ENCODE measurements around the gene BAZ2B.

Gene BAZ2B

DNA sequence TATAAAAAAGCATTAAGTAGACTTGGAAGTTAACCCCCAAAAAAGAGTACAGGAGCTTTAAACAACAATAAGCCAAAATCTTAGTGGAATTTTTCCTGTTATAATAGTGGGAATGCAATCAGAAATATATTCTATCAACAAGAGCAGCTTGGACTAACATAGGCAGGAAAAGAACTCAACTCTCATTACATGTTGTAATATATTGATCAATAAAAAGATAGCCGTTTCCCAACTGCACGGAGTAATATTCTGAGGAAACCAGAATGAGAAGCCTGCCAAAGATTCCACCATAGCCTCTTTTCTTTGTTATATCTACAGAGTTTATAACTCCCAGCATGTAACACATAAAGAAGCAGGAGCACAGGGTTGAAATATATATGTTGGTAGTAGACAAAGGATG, 37.6 kb upstream of the BAZ2B start:
- Histone ChIP-seq H3K4me1 (ENCODE audit: control insufficient read depth in 1 of 2, insufficient read depth in 2 of 2, low read length in 2 of 2) (no peaks in the 10 kb centered on the region), H4K12ac (ENCODE audit: low read depth, low read length) (no peak overlapping the region), H3K4me2 (ENCODE audit: low read length) (no peak overlapping the region), H2BK5ac (ENCODE audit: low read depth, low read length, poor library complexity) (no peak overlapping the region), H3K79me1 (ENCODE audit: low read length) (no peaks in the 10 kb centered on the region), H4K8ac (ENCODE audit: low read depth, low read length) (no peak overlapping the region), H3K23ac (ENCODE audit: low read length) (no peak overlapping the region), H3K36me3 (ENCODE audit: control insufficient read depth in 1 of 2, insufficient read depth in 2 of 2, low read length in 2 of 2) (no peaks in the 10 kb centered on the region), H3K79me2 (ENCODE audit: control insufficient read depth, insufficient read depth, low read length, poor library complexity) (no peaks in the 10 kb centered on the region), H3K18ac (ENCODE audit: low read length) (no peak overlapping the region), H4K91ac (ENCODE audit: low read depth, low read length) (no peak overlapping the region), H2AK5ac (ENCODE audit: low read length) (no peak overlapping the region), H3K4ac (ENCODE audit: low read depth, low read length) (no peak overlapping the region), H3K4me3 (ENCODE audit: low read depth, low read length) (no peak overlapping the region), H2BK12ac (ENCODE audit: low read length) (no peak overlapping the region), H3K27me3 (ENCODE audit: insufficient read depth, low read length) (no peaks in the 10 kb centered on the region), H2AFZ (ENCODE audit: insufficient read depth, low read length, poor library complexity) (no peak overlapping the region), H3K27ac (ENCODE audit: low read depth, low read length) (no peak overlapping the region), H3K9ac (ENCODE audit: low read length) (no peak overlapping the region), H3K14ac (ENCODE audit: low read length) (no peak overlapping the region), H2BK120ac (ENCODE audit: insufficient read depth, low read length, poor library complexity) (no peak overlapping the region), H3K9me3 (ENCODE audit: insufficient read depth, low read depth, low read length) (no peaks in the 10 kb centered on the region)
- whole genome bisulfite sequencing (ENCODE audit: extremely low coverage, insufficient coverage, insufficient read length): no CpG with 5 or more reads among the region's 2 CpGs
- DNase-seq: no peak

DNA sequence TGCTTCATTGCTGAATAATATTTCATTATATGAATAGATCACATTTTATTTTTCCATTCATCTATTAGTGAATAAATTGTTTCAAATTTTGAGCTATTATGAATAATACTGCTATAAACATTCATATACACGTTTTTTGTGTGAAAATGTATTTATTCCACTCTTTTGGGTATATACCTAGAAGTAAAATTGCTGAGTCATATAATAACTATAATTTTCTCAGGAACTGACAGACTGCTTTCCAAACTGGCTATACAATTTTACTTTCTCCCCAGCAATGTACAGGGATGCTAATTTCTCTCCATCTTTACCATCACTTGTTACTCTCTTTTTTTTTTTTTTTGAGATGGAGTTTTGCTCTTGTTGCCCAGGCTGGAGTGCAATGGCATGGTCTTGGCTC, 35.5 kb upstream of the BAZ2B start:
- H2AFZ ChIP-seq (ENCODE audit: insufficient read depth, low read length, poor library complexity): no peak overlapping the region
- H3K9me3 ChIP-seq (ENCODE audit: insufficient read depth, low read depth, low read length): no peaks in the 10 kb centered on the region
- H3K4me2 ChIP-seq (ENCODE audit: low read length): no peak overlapping the region
- H3K23ac ChIP-seq (ENCODE audit: low read length): no peak overlapping the region
- no peak overlapping the region for H3K4ac ChIP-seq (ENCODE audit: low read depth, low read length)
- no peak overlapping the region for H4K12ac ChIP-seq (ENCODE audit: low read depth, low read length)
- H3K27me3 ChIP-seq (ENCODE audit: insufficient read depth, low read length): no peaks in the 10 kb centered on the region
- no peak overlapping the region for H3K27ac ChIP-seq (ENCODE audit: low read depth, low read length)
- no peaks in the 10 kb centered on the region for H3K79me1 ChIP-seq (ENCODE audit: low read length)
- H2AK5ac ChIP-seq (ENCODE audit: low read length): no peak overlapping the region
- no peaks in the 10 kb centered on the region for H3K4me1 ChIP-seq (ENCODE audit: control insufficient read depth in 1 of 2, insufficient read depth in 2 of 2, low read length in 2 of 2)
- no peak for DNase-seq
- no peak overlapping the region for H3K9ac ChIP-seq (ENCODE audit: low read length)
- H3K79me2 ChIP-seq (ENCODE audit: control insufficient read depth, insufficient read depth, low read length, poor library complexity): no peaks in the 10 kb centered on the region
- H2BK120ac ChIP-seq (ENCODE audit: insufficient read depth, low read length, poor library complexity): no peak overlapping the region
- H3K18ac ChIP-seq (ENCODE audit: low read length): no peak overlapping the region
- H3K14ac ChIP-seq (ENCODE audit: low read length): no peak overlapping the region
- H4K91ac ChIP-seq (ENCODE audit: low read depth, low read length): no peak overlapping the region
- H3K36me3 ChIP-seq (ENCODE audit: control insufficient read depth in 1 of 2, insufficient read depth in 2 of 2, low read length in 2 of 2): no peaks in the 10 kb centered on the region
- H4K8ac ChIP-seq (ENCODE audit: low read depth, low read length): no peak overlapping the region
- H2BK12ac ChIP-seq (ENCODE audit: low read length): no peak overlapping the region
- no peak overlapping the region for H2BK5ac ChIP-seq (ENCODE audit: low read depth, low read length, poor library complexity)
- no CpG with 5 or more reads among the region's 1 CpG for WGBS (ENCODE audit: extremely low coverage, insufficient coverage, insufficient read length)
- no peak overlapping the region for H3K4me3 ChIP-seq (ENCODE audit: low read depth, low read length)

DNA sequence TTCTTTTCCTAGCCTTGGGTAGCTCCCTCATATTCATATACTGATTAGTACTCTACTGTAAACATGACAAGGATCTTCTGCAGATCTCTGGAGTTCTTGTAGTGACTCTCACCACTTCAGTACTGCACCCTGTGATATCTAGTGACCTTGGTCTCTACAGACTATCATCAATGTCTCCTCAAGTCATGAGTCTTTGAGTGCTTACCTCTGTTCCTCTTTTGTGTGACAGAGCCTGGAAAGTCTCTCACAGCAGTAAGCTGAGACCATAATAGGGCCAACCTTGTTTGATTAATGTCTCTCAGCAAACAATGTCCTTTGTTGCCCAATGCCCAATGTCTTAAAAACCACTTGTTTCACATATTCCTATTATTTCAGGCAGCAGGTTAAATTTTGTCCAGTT, 34.2 kb upstream of the BAZ2B start:
- no peak overlapping the region for H2BK120ac ChIP-seq (ENCODE audit: insufficient read depth, low read length, poor library complexity)
- no peak overlapping the region for H3K4me3 ChIP-seq (ENCODE audit: low read depth, low read length)
- no peak overlapping the region for H3K9ac ChIP-seq (ENCODE audit: low read length)
- H3K4me1 ChIP-seq (ENCODE audit: control insufficient read depth in 1 of 2, insufficient read depth in 2 of 2, low read length in 2 of 2): no peaks in the 10 kb centered on the region
- H3K27ac ChIP-seq (ENCODE audit: low read depth, low read length): no peak overlapping the region
- H3K23ac ChIP-seq (ENCODE audit: low read length): no peak overlapping the region
- no peak overlapping the region for H3K4ac ChIP-seq (ENCODE audit: low read depth, low read length)
- no peak overlapping the region for H3K14ac ChIP-seq (ENCODE audit: low read length)
- no peak overlapping the region for H4K12ac ChIP-seq (ENCODE audit: low read depth, low read length)
- H3K36me3 ChIP-seq (ENCODE audit: control insufficient read depth in 1 of 2, insufficient read depth in 2 of 2, low read length in 2 of 2): no peaks in the 10 kb centered on the region
- H3K9me3 ChIP-seq (ENCODE audit: insufficient read depth, low read depth, low read length): no peaks in the 10 kb centered on the region
- no peak for DNase-seq
- H4K91ac ChIP-seq (ENCODE audit: low read depth, low read length): no peak overlapping the region
- H2AK5ac ChIP-seq (ENCODE audit: low read length): no peak overlapping the region
- H3K18ac ChIP-seq (ENCODE audit: low read length): no peak overlapping the region
- H3K4me2 ChIP-seq (ENCODE audit: low read length): no peak overlapping the region
- H2BK12ac ChIP-seq (ENCODE audit: low read length): no peak overlapping the region
- H3K27me3 ChIP-seq (ENCODE audit: insufficient read depth, low read length): no peaks in the 10 kb centered on the region
- H2BK5ac ChIP-seq (ENCODE audit: low read depth, low read length, poor library complexity): no peak overlapping the region
- no peaks in the 10 kb centered on the region for H3K79me2 ChIP-seq (ENCODE audit: control insufficient read depth, insufficient read depth, low read length, poor library complexity)
- H3K79me1 ChIP-seq (ENCODE audit: low read length): no peaks in the 10 kb centered on the region
- no peak overlapping the region for H2AFZ ChIP-seq (ENCODE audit: insufficient read depth, low read length, poor library complexity)
- no peak overlapping the region for H4K8ac ChIP-seq (ENCODE audit: low read depth, low read length)

DNA sequence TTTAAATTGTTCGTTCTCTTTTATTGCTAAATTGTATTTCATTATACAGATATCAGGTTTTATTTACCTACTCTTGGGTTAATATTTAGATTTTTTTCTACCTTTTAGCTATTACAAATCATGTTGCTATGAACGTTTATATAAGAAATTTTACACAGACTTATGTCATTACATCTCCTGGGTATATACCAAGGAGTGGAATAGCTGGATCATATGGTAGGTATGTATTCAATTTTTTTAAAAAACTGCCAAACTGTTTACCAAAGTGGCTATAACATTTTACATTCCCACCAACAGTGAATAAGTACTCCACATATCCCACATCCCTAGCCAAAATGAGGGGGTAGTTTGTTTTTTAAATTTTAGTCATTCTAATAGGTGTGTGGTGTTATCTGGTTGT, 32.3 kb upstream of the BAZ2B start:
- no CpG with 5 or more reads among the region's 2 CpGs for WGBS (ENCODE audit: extremely low coverage, insufficient coverage, insufficient read length)
- DNase-seq: no peak

DNA sequence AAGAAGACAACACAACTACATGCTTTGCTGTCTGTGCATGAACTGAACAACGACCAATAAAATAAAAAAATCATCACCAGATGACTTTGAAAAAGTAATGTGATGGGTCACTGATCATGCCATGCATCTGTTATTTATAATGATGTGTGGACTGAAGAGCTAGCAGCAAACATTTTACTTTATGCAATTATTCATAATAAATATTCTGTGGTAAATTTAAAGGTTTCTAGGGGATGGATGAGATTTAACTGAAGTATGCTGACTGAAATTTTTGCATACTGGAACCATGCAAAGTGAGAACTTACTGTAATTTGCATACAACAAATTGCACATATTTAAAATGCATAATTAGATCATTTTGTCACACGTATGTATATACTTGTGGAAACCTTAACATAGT, 31.3 kb upstream of the BAZ2B start:
- DNase-seq: no peak
- H3K79me1 ChIP-seq (ENCODE audit: low read length): no peaks in the 10 kb centered on the region
- H3K27ac ChIP-seq (ENCODE audit: low read depth, low read length): no peak overlapping the region
- no CpG with 5 or more reads among the region's 2 CpGs for WGBS (ENCODE audit: extremely low coverage, insufficient coverage, insufficient read length)
- H3K4me2 ChIP-seq (ENCODE audit: low read length): no peak overlapping the region
- H3K4me1 ChIP-seq (ENCODE audit: control insufficient read depth in 1 of 2, insufficient read depth in 2 of 2, low read length in 2 of 2): no peaks in the 10 kb centered on the region
- H3K18ac ChIP-seq (ENCODE audit: low read length): no peak overlapping the region
- no peak overlapping the region for H3K14ac ChIP-seq (ENCODE audit: low read length)
- no peak overlapping the region for H3K9ac ChIP-seq (ENCODE audit: low read length)
- H3K9me3 ChIP-seq (ENCODE audit: insufficient read depth, low read depth, low read length): no peaks in the 10 kb centered on the region
- no peaks in the 10 kb centered on the region for H3K36me3 ChIP-seq (ENCODE audit: control insufficient read depth in 1 of 2, insufficient read depth in 2 of 2, low read length in 2 of 2)
- no peaks in the 10 kb centered on the region for H3K79me2 ChIP-seq (ENCODE audit: control insufficient read depth, insufficient read depth, low read length, poor library complexity)
- H3K27me3 ChIP-seq (ENCODE audit: insufficient read depth, low read length): no peaks in the 10 kb centered on the region
- H4K91ac ChIP-seq (ENCODE audit: low read depth, low read length): no peak overlapping the region
- H4K12ac ChIP-seq (ENCODE audit: low read depth, low read length): no peak overlapping the region
- no peak overlapping the region for H2BK120ac ChIP-seq (ENCODE audit: insufficient read depth, low read length, poor library complexity)
- H3K4ac ChIP-seq (ENCODE audit: low read depth, low read length): no peak overlapping the region
- H4K8ac ChIP-seq (ENCODE audit: low read depth, low read length): no peak overlapping the region
- no peak overlapping the region for H2BK5ac ChIP-seq (ENCODE audit: low read depth, low read length, poor library complexity)
- no peak overlapping the region for H2AFZ ChIP-seq (ENCODE audit: insufficient read depth, low read length, poor library complexity)
- no peak overlapping the region for H3K4me3 ChIP-seq (ENCODE audit: low read depth, low read length)
- H2BK12ac ChIP-seq (ENCODE audit: low read length): no peak overlapping the region
- no peak overlapping the region for H3K23ac ChIP-seq (ENCODE audit: low read length)
- no peak overlapping the region for H2AK5ac ChIP-seq (ENCODE audit: low read length)

More for the DNA sequence above, 32.3 kb upstream of the BAZ2B start:
- Histone ChIP-seq H2AK5ac (ENCODE audit: low read length) (no peak overlapping the region), H4K91ac (ENCODE audit: low read depth, low read length) (no peak overlapping the region), H2BK5ac (ENCODE audit: low read depth, low read length, poor library complexity) (no peak overlapping the region), H4K12ac (ENCODE audit: low read depth, low read length) (no peak overlapping the region), H3K4me1 (ENCODE audit: control insufficient read depth in 1 of 2, insufficient read depth in 2 of 2, low read length in 2 of 2) (no peaks in the 10 kb centered on the region), H3K36me3 (ENCODE audit: control insufficient read depth in 1 of 2, insufficient read depth in 2 of 2, low read length in 2 of 2) (no peaks in the 10 kb centered on the region), H3K23ac (ENCODE audit: low read length) (no peak overlapping the region), H3K9ac (ENCODE audit: low read length) (no peak overlapping the region), H2BK120ac (ENCODE audit: insufficient read depth, low read length, poor library complexity) (no peak overlapping the region), H3K79me2 (ENCODE audit: control insufficient read depth, insufficient read depth, low read length, poor library complexity) (no peaks in the 10 kb centered on the region), H3K4me3 (ENCODE audit: low read depth, low read length) (no peak overlapping the region), H3K27ac (ENCODE audit: low read depth, low read length) (no peak overlapping the region), H3K79me1 (ENCODE audit: low read length) (no peaks in the 10 kb centered on the region), H2AFZ (ENCODE audit: insufficient read depth, low read length, poor library complexity) (no peak overlapping the region), H4K8ac (ENCODE audit: low read depth, low read length) (no peak overlapping the region), H2BK12ac (ENCODE audit: low read length) (no peak overlapping the region), H3K27me3 (ENCODE audit: insufficient read depth, low read length) (no peaks in the 10 kb centered on the region), H3K18ac (ENCODE audit: low read length) (no peak overlapping the region), H3K4me2 (ENCODE audit: low read length) (no peak overlapping the region), H3K4ac (ENCODE audit: low read depth, low read length) (no peak overlapping the region), H3K14ac (ENCODE audit: low read length) (no peak overlapping the region), H3K9me3 (ENCODE audit: insufficient read depth, low read depth, low read length) (no peaks in the 10 kb centered on the region)

Measured in trophoblast cell (in vitro differentiated cells and primary cell).